Measurements from ENCODE around the gene CDC42BPA.

The CDC42BPA gene

GRCh38 chr1:227077783-227078182 lies 240.5 kb downstream of the CDC42BPA start:
- Histone ChIP-seq H3K9me3 (ENCODE audit: insufficient read depth, low read length, severe bottlenecking) (no peaks in the 10 kb centered on the region), H3K79me2 (ENCODE audit: insufficient read depth, low read length) (no peaks in the 10 kb centered on the region), H3K27ac (ENCODE audit: low read length) (no peak overlapping the region), H3K4me3 (ENCODE audit: low read depth in 1 of 2, low read length in 2 of 2) (no peak overlapping the region), H3K4me1 (ENCODE audit: insufficient read depth, low read length) (no peaks in the 10 kb centered on the region), H4K20me1 (ENCODE audit: insufficient read depth, low read length) (no peaks in the 10 kb centered on the region), H3K27me3 (ENCODE audit: insufficient read depth, low read length, poor library complexity) (peaks cover 3% of the 10 kb centered on the region), H2AFZ (ENCODE audit: low read depth, low read length) (no peak overlapping the region), H3K9ac (ENCODE audit: low read depth, low read length) (no peak overlapping the region), H3K36me3 (ENCODE audit: insufficient read depth, low read length) (no peaks in the 10 kb centered on the region), H3K4me2 (ENCODE audit: insufficient read depth, low read length) (no peak overlapping the region)
- DNase-seq = no peak
- ATAC-seq (ENCODE audit: insufficient read depth, low read depth) = no peak
- TF ChIP-seq EZH2 (IDR thresholded peaks at IDR 0.05; ENCODE audit: borderline replicate concordance, low read depth, low read length, severe bottlenecking) = no peak
- no peak for TF ChIP-seq CTCF (IDR thresholded peaks at IDR 0.05; ENCODE audit: borderline replicate concordance, extremely low read depth, low read length, poor library complexity, severe bottlenecking)

GRCh38 chr1:227073786-227074185 lies 244.5 kb downstream of the CDC42BPA start:
- H3K4me3 ChIP-seq (ENCODE audit: low read depth in 1 of 2, low read length in 2 of 2) = no peak overlapping the region
- no peaks in the 10 kb centered on the region for H3K79me2 ChIP-seq (ENCODE audit: insufficient read depth, low read length)
- no peak overlapping the region for H3K27ac ChIP-seq (ENCODE audit: low read length)
- no peak overlapping the region for H3K4me2 ChIP-seq (ENCODE audit: insufficient read depth, low read length)
- DNase-seq (no peak), ATAC-seq (ENCODE audit: insufficient read depth, low read depth) (no peak)
- no peak for TF ChIP-seq CTCF (IDR thresholded peaks at IDR 0.05; ENCODE audit: borderline replicate concordance, extremely low read depth, low read length, poor library complexity, severe bottlenecking)
- no peak for TF ChIP-seq EZH2 (IDR thresholded peaks at IDR 0.05; ENCODE audit: borderline replicate concordance, low read depth, low read length, severe bottlenecking)
- H3K27me3 ChIP-seq (ENCODE audit: insufficient read depth, low read length, poor library complexity) = peaks cover 6% of the 10 kb centered on the region
- H2AFZ ChIP-seq (ENCODE audit: low read depth, low read length) = no peak overlapping the region
- H3K9ac ChIP-seq (ENCODE audit: low read depth, low read length) = no peak overlapping the region
- H3K4me1 ChIP-seq (ENCODE audit: insufficient read depth, low read length) = no peaks in the 10 kb centered on the region
- no peaks in the 10 kb centered on the region for H4K20me1 ChIP-seq (ENCODE audit: insufficient read depth, low read length)
- no peaks in the 10 kb centered on the region for H3K36me3 ChIP-seq (ENCODE audit: insufficient read depth, low read length)
- no peaks in the 10 kb centered on the region for H3K9me3 ChIP-seq (ENCODE audit: insufficient read depth, low read length, severe bottlenecking)

DNA sequence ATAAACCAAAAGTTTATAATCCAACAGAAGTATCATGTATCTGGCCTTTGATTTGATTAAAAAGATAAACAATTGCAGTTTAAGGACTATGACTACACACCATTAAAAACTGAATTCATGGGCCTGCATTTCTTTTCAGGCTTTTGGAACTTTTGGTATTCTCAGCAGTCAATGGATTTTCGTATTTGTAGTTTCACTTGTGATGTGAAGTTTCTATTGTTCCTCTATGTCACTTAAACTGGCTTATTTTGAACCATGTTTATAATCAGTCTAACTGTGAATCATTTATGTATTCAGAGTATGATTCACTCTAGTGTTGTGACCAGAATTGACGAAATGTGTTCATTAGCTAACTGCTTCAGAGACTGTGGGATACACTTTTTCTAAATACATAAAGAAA lies 245.3 kb downstream of the CDC42BPA start:
- no peak for TF ChIP-seq EZH2 (IDR thresholded peaks at IDR 0.05; ENCODE audit: borderline replicate concordance, low read depth, low read length, severe bottlenecking)
- TF ChIP-seq CTCF (IDR thresholded peaks at IDR 0.05; ENCODE audit: borderline replicate concordance, extremely low read depth, low read length, poor library complexity, severe bottlenecking) = no peak
- H2AFZ ChIP-seq (ENCODE audit: low read depth, low read length) = no peak overlapping the region
- no peaks in the 10 kb centered on the region for H3K36me3 ChIP-seq (ENCODE audit: insufficient read depth, low read length)
- H3K4me1 ChIP-seq (ENCODE audit: insufficient read depth, low read length) = no peaks in the 10 kb centered on the region
- no peak overlapping the region for H3K4me2 ChIP-seq (ENCODE audit: insufficient read depth, low read length)
- H3K9ac ChIP-seq (ENCODE audit: low read depth, low read length) = no peak overlapping the region
- no peaks in the 10 kb centered on the region for H3K79me2 ChIP-seq (ENCODE audit: insufficient read depth, low read length)
- H3K27ac ChIP-seq (ENCODE audit: low read length) = no peak overlapping the region
- DNase-seq (no peak), ATAC-seq (ENCODE audit: insufficient read depth, low read depth) (no peak)
- H3K4me3 ChIP-seq (ENCODE audit: low read depth in 1 of 2, low read length in 2 of 2) = no peak overlapping the region
- H3K9me3 ChIP-seq (ENCODE audit: insufficient read depth, low read length, severe bottlenecking) = no peaks in the 10 kb centered on the region
- no peaks in the 10 kb centered on the region for H4K20me1 ChIP-seq (ENCODE audit: insufficient read depth, low read length)
- H3K27me3 ChIP-seq (ENCODE audit: insufficient read depth, low read length, poor library complexity) = peaks cover 6% of the 10 kb centered on the region
